PC-3 (cell line): Measurements from ENCODE around the gene CLDN22. TPM values are rescaled to one million over a fixed set of nuclear protein-coding genes. Genes with fewer than 3 reads are reported as not detected.

Experiments
- ATAC-seq: fragments of 200-7000 bp; cut with Tn5 transposase; 2 replicates; pipeline ENCODE4 v1.9.1; 2020; ENCODE audit warnings: mild to moderate bottlenecking, moderate library complexity
- BruUV-seq: library from RNA; stranded (reverse); fragments of 400-500 nt; replicated peaks from 2 replicates; lab custom pipeline; 2021; lab: Mats Ljungman, UMichigan
- CTCF ChIA-PET: fragments of 300-600 bp; sonication (Branson Sonifier 250); formaldehyde crosslinking; loops from one replicate; lab custom pipeline; 2022; ENCODE audit warnings: antibody characterized with exemption; lab: Charles Lee
- POLR2A ChIA-PET: fragments of 300-600 bp; sonication (Branson Sonifier 250); formaldehyde crosslinking; loops from one replicate; lab custom pipeline; 2022; ENCODE audit warnings: antibody characterized with exemption; ENCODE audit not compliant: unreplicated experiment; lab: Charles Lee
- DNase-seq: peaks from one replicate; pipeline ENCODE4 v3.0.0-alpha.2; 2015
- H2AFZ ChIP-seq: fragments of 300-600 bp; sonication (generic); 2 replicates; pipeline ENCODE4 v1.6.0; 2016; ENCODE audit warnings: antibody characterized with exemption, low read length
- H3F3A ChIP-seq: fragments of 300-600 bp; sonication (generic); one replicate; pipeline ENCODE4 v1.6.0; 2017; ENCODE audit warnings: antibody characterized with exemption, low read length, control low read depth, mild to moderate bottlenecking; ENCODE audit not compliant: unreplicated experiment
- H3K27ac ChIP-seq: fragments of 300-600 bp; sonication (generic); 2 replicates; pipeline ENCODE4 v1.5.1; 2016; ENCODE audit warnings: mild to moderate bottlenecking, low read length
- H3K27me3 ChIP-seq: fragments of 300-600 bp; sonication (generic); 2 replicates; pipeline ENCODE4 v1.6.1; 2016; ENCODE audit warnings: low read length, mixed read lengths
- H3K36me3 ChIP-seq: fragments of 300-600 bp; sonication (generic); 2 replicates; pipeline ENCODE4 v1.6.1; 2016; ENCODE audit warnings: low read depth, mixed run types, low read length, mixed read lengths
- H3K4me1 ChIP-seq: fragments of 300-600 bp; sonication (generic); 2 replicates; pipeline ENCODE4 v1.5.1; 2016; ENCODE audit warnings: low read length; ENCODE audit not compliant: insufficient read depth
- H3K4me2 ChIP-seq: fragments of 300-600 bp; sonication (generic); 2 replicates; pipeline ENCODE4 v1.6.0; 2016; ENCODE audit warnings: low read length
- H3K4me3 ChIP-seq: fragments of 300-600 bp; sonication (generic); 2 replicates; pipeline ENCODE4 v1.5.1; 2016; ENCODE audit warnings: mild to moderate bottlenecking, low read length, mixed read lengths
- H3K79me2 ChIP-seq: fragments of 300-600 bp; sonication (generic); 2 replicates; pipeline ENCODE4 v1.6.1; 2017; ENCODE audit warnings: low read length, mixed read lengths
- H3K9ac ChIP-seq: fragments of 300-600 bp; sonication (generic); 2 replicates; pipeline ENCODE4 v1.6.0; 2016; ENCODE audit warnings: mild to moderate bottlenecking, low read length
- H3K9me2 ChIP-seq: fragments of 300-600 bp; sonication (generic); replicated peaks from 2 replicates; pipeline ENCODE4 v1.6.1; 2016; ENCODE audit warnings: mixed run types, low read length, mixed read lengths
- H3K9me3 ChIP-seq: fragments of 300-600 bp; sonication (generic); 2 replicates; pipeline ENCODE4 v1.6.1; 2016; ENCODE audit warnings: low read length, mixed read lengths
- H4K20me1 ChIP-seq: fragments of 300-600 bp; sonication (generic); 2 replicates; pipeline ENCODE4 v1.6.1; 2016; ENCODE audit warnings: low read length, mixed read lengths
- CTCF ChIP-seq: fragments of 300-600 bp; sonication (generic); conservative IDR thresholded peaks from 2 replicates; pipeline ENCODE4 v1.5.1; 2017; ENCODE audit warnings: antibody characterized with exemption, low read depth, mild to moderate bottlenecking, low read length
- EZH2 ChIP-seq: fragments of 300-600 bp; sonication (generic); IDR thresholded peaks from one replicate; pipeline ENCODE4 v1.6.1; 2017; ENCODE audit warnings: antibody characterized with exemption, mild to moderate bottlenecking, low read length; ENCODE audit not compliant: unreplicated experiment
- EZH2phosphoT487 ChIP-seq: fragments of 300-600 bp; sonication (generic); IDR thresholded peaks from 2 replicates; pipeline ENCODE4 v1.6.1; 2018; ENCODE audit warnings: mild to moderate bottlenecking, antibody characterized with exemption, low read length, borderline replicate concordance
- intact Hi-C: fragments of 100-400 bp; cut with micrococcal nuclease; formaldehyde crosslinking; loops from 2 replicates; pipeline ENCODE4 v1.9.0; 2023
- total RNA-seq: library from RNA; depleted of rRNA; stranded (reverse); fragments of >200 nt; gene quantifications from 2 replicates; pipeline ENCODE4 v1.2.3, GENCODE V29; 2014

Gene CLDN22
- total RNA-seq, 1 experiment from 2014 or later, result not detected

GRCh38 chr4:183304538-183304937 is 15.5 kb downstream of the CLDN22 start:
- Histone ChIP-seq H3K27ac (no peak overlapping the region), H3K9ac (no peak overlapping the region), H3K4me1 (no peaks in the 10 kb centered on the region; the same call in 1 of the 2 replicates), H3K4me3 (no peak overlapping the region), H3K36me3 (no peaks in the 10 kb centered on the region), H3K4me2 (no peak overlapping the region), H3K27me3 (no peaks in the 10 kb centered on the region), H3K79me2 (no peaks in the 10 kb centered on the region), H3K9me3 (no peaks in the 10 kb centered on the region), H3F3A (no peaks in the 10 kb centered on the region), H3K9me2 (no peaks in the 10 kb centered on the region), H4K20me1 (no peaks in the 10 kb centered on the region), H2AFZ (no peak overlapping the region)
- TF ChIP-seq EZH2phosphoT487 (no peak), CTCF (no peak), EZH2 (no peak)
- ATAC-seq, result no peak
- CTCF ChIA-PET, result no interaction called here
- BruUV-seq, result no TSS peak
- intact Hi-C loops, result no loop called here
- no peak for DNase-seq
- POLR2A ChIA-PET, result no interaction called here

- Histone ChIP-seq H4K20me1 (no peaks in the 10 kb centered on the region), H3K4me2 (no peak overlapping the region), H2AFZ (no peak overlapping the region), H3K9me3 (no peaks in the 10 kb centered on the region), H3K4me1 (no peaks in the 10 kb centered on the region; the same call in 1 of the 2 replicates), H3K27ac (no peak overlapping the region), H3K9ac (no peak overlapping the region), H3K9me2 (no peaks in the 10 kb centered on the region), H3K4me3 (no peak overlapping the region), H3K79me2 (no peaks in the 10 kb centered on the region), H3K27me3 (no peaks in the 10 kb centered on the region), H3F3A (no peaks in the 10 kb centered on the region), H3K36me3 (no peaks in the 10 kb centered on the region)
- intact Hi-C loops, result no loop called here
- CTCF ChIA-PET, result no interaction called here
- ATAC-seq, result no peak
- POLR2A ChIA-PET, result no interaction called here
- BruUV-seq, result no TSS peak
- TF ChIP-seq EZH2, result no peak
- no peak for TF ChIP-seq EZH2phosphoT487
- no peak for TF ChIP-seq CTCF
- no peak for DNase-seq
Observed at GRCh38 chr4:183304067-183304466, 16.0 kb downstream of the CLDN22 start.

GRCh38 chr4:183303301-183303700 is 16.8 kb downstream of the CLDN22 start:
- no peak for TF ChIP-seq EZH2
- TF ChIP-seq CTCF, result no peak
- TF ChIP-seq EZH2phosphoT487, result no peak
- no TSS peak for BruUV-seq
- ATAC-seq (no peak), DNase-seq (no peak)
- Histone ChIP-seq H3K27me3 (no peaks in the 10 kb centered on the region), H3K4me3 (no peak overlapping the region), H3K9ac (no peak overlapping the region), H3K4me2 (no peak overlapping the region), H2AFZ (no peak overlapping the region), H3K27ac (no peak overlapping the region), H3K79me2 (no peaks in the 10 kb centered on the region), H3K9me2 (no peaks in the 10 kb centered on the region), H3F3A (no peaks in the 10 kb centered on the region), H3K36me3 (no peaks in the 10 kb centered on the region), H3K4me1 (no peaks in the 10 kb centered on the region; the same call in 1 of the 2 replicates), H4K20me1 (no peaks in the 10 kb centered on the region), H3K9me3 (no peaks in the 10 kb centered on the region)
- intact Hi-C loops, result no loop called here
- POLR2A ChIA-PET, result no interaction called here
- CTCF ChIA-PET, result no interaction called here
